Mesenchymal stem cell (in vitro differentiated cells and primary cell): ENCODE measurements around the gene BAZ2B.

Source experiments
- DNase-seq: peaks from one replicate; pipeline ENCODE4 v3.0.0-alpha.2; 2013
- H2AFZ ChIP-seq: one replicate; pipeline ENCODE4 v1.6.1; 2013; ENCODE audit warnings: low read depth, mild to moderate bottlenecking, control low read depth, inconsistent platforms, low read length, moderate library complexity
- H2AK5ac ChIP-seq: 2 replicates; pipeline ENCODE4 v1.6.1; 2013; ENCODE audit warnings: low read length, moderate library complexity, mild to moderate bottlenecking, inconsistent platforms; ENCODE audit not compliant: severe bottlenecking
- H2BK120ac ChIP-seq: one replicate; pipeline ENCODE4 v1.6.1; 2013; ENCODE audit warnings: low read depth, mild to moderate bottlenecking, inconsistent platforms, low read length, moderate library complexity
- H2BK12ac ChIP-seq, 2 experiments: one replicate each; pipeline ENCODE4 v1.6.1; 2013; ENCODE audit warnings: inconsistent platforms in 2 of 2, low read length in 2 of 2, mild to moderate bottlenecking in 2 of 2, moderate library complexity in 2 of 2, control low read depth in 1 of 2
- H2BK15ac ChIP-seq: one replicate; pipeline ENCODE4 v1.6.1; 2013; ENCODE audit warnings: mild to moderate bottlenecking, low read depth, inconsistent platforms; ENCODE audit not compliant: poor library complexity, severe bottlenecking
- H2BK5ac ChIP-seq: 2 replicates; pipeline ENCODE4 v1.6.1; 2013; ENCODE audit warnings: low read depth, mild to moderate bottlenecking, low read length, control low read depth, inconsistent platforms; ENCODE audit not compliant: poor library complexity, severe bottlenecking
- H3K14ac ChIP-seq, 2 experiments: one replicate each; pipeline ENCODE4 v1.6.1; 2013; ENCODE audit warnings: inconsistent platforms in 2 of 2, low read length in 2 of 2, control low read depth in 1 of 2, mild to moderate bottlenecking in 1 of 2, moderate library complexity in 1 of 2
- H3K18ac ChIP-seq, 2 experiments: one replicate each; pipeline ENCODE4 v1.6.1; 2013; ENCODE audit warnings: inconsistent platforms in 2 of 2, low read length in 2 of 2, control low read depth in 1 of 2, low read depth in 1 of 2, mild to moderate bottlenecking in 1 of 2
- H3K23ac ChIP-seq, 2 experiments: one replicate each; pipeline ENCODE4 v1.6.1; 2013; ENCODE audit warnings: inconsistent platforms in 2 of 2, low read length in 2 of 2, mild to moderate bottlenecking in 2 of 2, moderate library complexity in 2 of 2, control low read depth in 1 of 2
- H3K27ac ChIP-seq: 2 replicates; pipeline ENCODE4 v1.5.1; 2013; ENCODE audit warnings: mild to moderate bottlenecking, moderate library complexity, low read length, control low read depth, inconsistent platforms; ENCODE audit not compliant: poor library complexity, severe bottlenecking
- H3K27me3 ChIP-seq, 2 experiments: 2 replicates each; pipeline versions ENCODE4 v1.6.1 to v1.7.0; 2013; ENCODE audit warnings: low read length in 2 of 2, mild to moderate bottlenecking in 2 of 2, moderate library complexity in 2 of 2, control low read depth in 1 of 2, inconsistent platforms in 1 of 2; ENCODE audit not compliant: control insufficient read depth in 1 of 2, insufficient read depth in 1 of 2
- H3K36me3 ChIP-seq, 2 experiments: 2 replicates each; pipeline versions ENCODE4 v1.6.1 to v1.7.0; 2013; ENCODE audit warnings: low read length in 2 of 2, control low read depth in 1 of 2, inconsistent platforms in 1 of 2, low read depth in 1 of 2, mild to moderate bottlenecking in 1 of 2; ENCODE audit not compliant: insufficient read depth in 2 of 2, control insufficient read depth in 1 of 2
- H3K4ac ChIP-seq, 2 experiments: one replicate each; pipeline ENCODE4 v1.6.1; 2013; ENCODE audit warnings: inconsistent platforms in 2 of 2, low read length in 2 of 2, mild to moderate bottlenecking in 2 of 2, moderate library complexity in 2 of 2, control low read depth in 1 of 2, low read depth in 1 of 2
- H3K4me1 ChIP-seq: 2 replicates; pipeline ENCODE4 v1.6.1; 2013; ENCODE audit warnings: low read depth, low read length, control low read depth; ENCODE audit not compliant: control insufficient read depth, insufficient read depth
- H3K4me2 ChIP-seq: 2 replicates; pipeline ENCODE4 v1.6.1; 2013; ENCODE audit warnings: low read length, mild to moderate bottlenecking, inconsistent platforms; ENCODE audit not compliant: poor library complexity, severe bottlenecking
- H3K4me3 ChIP-seq, 2 experiments: 2 replicates each; pipeline versions ENCODE4 v1.5.1 to v1.7.0; 2013; ENCODE audit warnings: low read length in 2 of 2, mild to moderate bottlenecking in 2 of 2, control low read depth in 1 of 2, low read depth in 1 of 2; ENCODE audit not compliant: insufficient read depth in 1 of 2
- H3K79me1 ChIP-seq: replicated peaks from 2 replicates; pipeline ENCODE4 v1.6.1; 2013; ENCODE audit warnings: mild to moderate bottlenecking, control low read depth, low read length, inconsistent platforms; ENCODE audit not compliant: poor library complexity, severe bottlenecking
- H3K9ac ChIP-seq: 2 replicates; pipeline ENCODE4 v1.7.0; 2013; ENCODE audit warnings: mild to moderate bottlenecking, low read length, moderate library complexity
- H3K9me3 ChIP-seq: 2 replicates; pipeline ENCODE4 v1.7.0; 2013; ENCODE audit warnings: mild to moderate bottlenecking, low read length; ENCODE audit not compliant: control insufficient read depth
- H4K8ac ChIP-seq: one replicate; pipeline ENCODE4 v1.6.1; 2013; ENCODE audit warnings: inconsistent platforms, mild to moderate bottlenecking, low read length, moderate library complexity
- H4K91ac ChIP-seq: one replicate; pipeline ENCODE4 v1.6.1; 2013; ENCODE audit warnings: mild to moderate bottlenecking, low read length, inconsistent platforms
- WGBS: methylation state at CpG from one replicate; pipeline ENCODE4 v1.1.7; 2013; ENCODE audit warnings: mixed read lengths; 5-methylcytosine and 5-hydroxymethylcytosine counted together

BAZ2B gene

GRCh38 chr2:159382447-159383028 is 233.8 kb downstream of the BAZ2B start:
- peaks cover 2% of the 10 kb centered on the region for H3K4me1 ChIP-seq
- H3K9ac ChIP-seq = no peak overlapping the region
- H3K27ac ChIP-seq = peak overlapping the region; percentile 15
- 96% methylated on average over 4 of the region's 6 CpGs for WGBS
- no peak overlapping the region for H4K91ac ChIP-seq
- no peak overlapping the region for H3K23ac ChIP-seq
- H3K4ac ChIP-seq = no peak overlapping the region
- H3K27me3 ChIP-seq = no peaks in the 10 kb centered on the region
- H3K14ac ChIP-seq = no peak overlapping the region
- no peak overlapping the region for H2AFZ ChIP-seq
- H2AK5ac ChIP-seq = no peak overlapping the region
- no peak overlapping the region for H2BK120ac ChIP-seq
- H3K18ac ChIP-seq = no peak overlapping the region
- H2BK5ac ChIP-seq = no peak overlapping the region
- H2BK15ac ChIP-seq = no peak overlapping the region
- peaks cover 3 to 61% of the 10 kb centered on the region in 2 experiments for H3K36me3 ChIP-seq
- H4K8ac ChIP-seq = no peak overlapping the region
- no peaks in the 10 kb centered on the region for H3K9me3 ChIP-seq
- H3K4me3 ChIP-seq = no peak overlapping the region
- peaks cover 3% of the 10 kb centered on the region for H3K79me1 ChIP-seq
- no peak for DNase-seq
- no peak overlapping the region for H3K4me2 ChIP-seq
- H2BK12ac ChIP-seq = no peak overlapping the region

DNA sequence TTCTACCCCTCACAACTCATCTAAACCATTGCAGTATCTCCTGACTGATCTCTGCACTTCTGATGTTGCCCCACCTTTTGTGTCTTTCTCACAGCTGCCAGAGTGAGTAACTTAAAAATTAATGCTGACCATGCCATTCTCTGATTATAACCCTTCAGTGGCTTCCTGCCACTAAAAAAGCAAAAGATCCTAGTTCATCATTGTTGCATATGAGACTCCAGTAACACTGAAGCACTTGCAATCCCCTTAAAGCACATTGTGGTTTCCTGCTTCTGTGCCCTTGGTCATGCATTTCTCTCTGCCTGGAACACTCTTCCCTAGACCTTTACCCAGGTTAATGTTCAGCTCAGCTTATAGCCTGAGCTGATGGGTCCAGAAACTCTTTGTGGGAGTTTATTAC is 234.8 kb downstream of the BAZ2B start:
- Histone ChIP-seq H3K14ac (no peak overlapping the region), H3K36me3 (peaks cover 3 to 60% of the 10 kb centered on the region in 2 experiments), H3K23ac (no peak overlapping the region), H4K8ac (no peak overlapping the region), H2BK120ac (no peak overlapping the region), H3K4me1 (peaks cover 2% of the 10 kb centered on the region), H3K9me3 (no peaks in the 10 kb centered on the region), H2AK5ac (no peak overlapping the region), H3K27ac (peak overlapping the region; percentile 42), H3K79me1 (peaks cover 3% of the 10 kb centered on the region), H3K4me3 (no peak overlapping the region), H2BK15ac (no peak overlapping the region), H3K4ac (no peak overlapping the region), H2BK5ac (no peak overlapping the region), H2BK12ac (no peak overlapping the region), H2AFZ (no peak overlapping the region), H3K18ac (no peak overlapping the region), H3K27me3 (no peaks in the 10 kb centered on the region), H3K4me2 (no peak overlapping the region), H4K91ac (no peak overlapping the region), H3K9ac (no peak overlapping the region)
- peak; percentile 29 for DNase-seq

DNA sequence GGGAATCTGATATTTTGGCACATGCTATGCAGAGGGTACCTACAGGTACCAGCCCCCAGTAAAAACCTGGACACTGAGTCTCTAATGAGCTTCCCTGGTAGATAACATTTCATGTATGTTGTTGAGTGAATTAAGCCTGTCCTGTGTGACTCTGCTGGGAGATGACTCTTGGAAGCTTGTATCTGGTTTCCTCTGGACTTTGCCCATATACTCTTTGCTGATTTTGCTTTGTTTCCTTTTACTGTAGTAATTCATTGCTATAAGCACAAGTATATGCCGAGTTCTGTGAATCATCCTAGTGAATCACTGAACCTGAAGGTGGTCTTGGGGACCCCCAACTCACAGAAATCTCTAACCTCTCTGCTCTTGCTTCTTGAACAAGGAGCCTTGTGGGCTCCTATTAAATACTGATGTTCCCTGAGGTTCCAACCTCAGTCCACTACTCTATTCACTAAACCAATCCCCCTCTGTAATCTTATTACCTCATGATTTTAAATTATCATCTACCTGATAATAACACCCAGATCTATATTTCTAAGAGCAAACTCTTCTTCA is 235.6 kb downstream of the BAZ2B start:
- H2BK120ac ChIP-seq = no peak overlapping the region
- no peak overlapping the region for H3K4me2 ChIP-seq
- H3K9ac ChIP-seq = no peak overlapping the region
- no peak overlapping the region for H2BK5ac ChIP-seq
- no peaks in the 10 kb centered on the region for H3K27me3 ChIP-seq
- H3K18ac ChIP-seq = no peak overlapping the region
- H3K14ac ChIP-seq = no peak overlapping the region
- H3K36me3 ChIP-seq = peaks cover 3 to 52% of the 10 kb centered on the region in 2 experiments
- H3K23ac ChIP-seq = no peak overlapping the region
- no peak overlapping the region for H2AK5ac ChIP-seq
- H2BK15ac ChIP-seq = no peak overlapping the region
- 91% methylated on average over 1 of the region's 1 CpG for WGBS
- no peak overlapping the region for H4K91ac ChIP-seq
- H4K8ac ChIP-seq = no peak overlapping the region
- DNase-seq = no peak
- no peaks in the 10 kb centered on the region for H3K9me3 ChIP-seq
- peaks cover 2% of the 10 kb centered on the region for H3K4me1 ChIP-seq
- no peak overlapping the region for H3K4ac ChIP-seq
- no peak overlapping the region for H2BK12ac ChIP-seq
- H3K79me1 ChIP-seq = peaks cover 1% of the 10 kb centered on the region
- no peak overlapping the region for H3K27ac ChIP-seq
- H3K4me3 ChIP-seq = no peak overlapping the region
- H2AFZ ChIP-seq = no peak overlapping the region

GRCh38 chr2:159379181-159379580 is 237.2 kb downstream of the BAZ2B start:
- H3K9me3 ChIP-seq = no peaks in the 10 kb centered on the region
- no peak overlapping the region for H4K8ac ChIP-seq
- H3K23ac ChIP-seq = no peak overlapping the region
- H3K79me1 ChIP-seq = peaks cover 1% of the 10 kb centered on the region
- H2BK5ac ChIP-seq = no peak overlapping the region
- no peak overlapping the region for H2BK120ac ChIP-seq
- H3K18ac ChIP-seq = no peak overlapping the region
- no peak overlapping the region for H2BK15ac ChIP-seq
- H2AFZ ChIP-seq = no peak overlapping the region
- H3K4me2 ChIP-seq = no peak overlapping the region
- H2AK5ac ChIP-seq = no peak overlapping the region
- H3K4me1 ChIP-seq = peaks cover 2% of the 10 kb centered on the region
- no peak for DNase-seq
- no CpG with 5 or more reads among the region's 1 CpG for WGBS
- H3K27me3 ChIP-seq = no peaks in the 10 kb centered on the region
- no peak overlapping the region for H3K4ac ChIP-seq
- H3K4me3 ChIP-seq = no peak overlapping the region
- no peak overlapping the region for H3K14ac ChIP-seq
- no peak overlapping the region for H4K91ac ChIP-seq
- H3K36me3 ChIP-seq = peaks cover 3 to 39% of the 10 kb centered on the region in 2 experiments
- no peak overlapping the region for H2BK12ac ChIP-seq
- H3K27ac ChIP-seq = no peak overlapping the region
- no peak overlapping the region for H3K9ac ChIP-seq
